GM21423 (cell line): ENCODE measurements around the gene APOL6.
"Not testable (repeated sequence)": the region's sequence is repeated elsewhere in the genome, so short reads cannot be mapped to it uniquely, and the experiment has no call there.

Experiments used
- ATAC-seq: cut with Tn5 transposase; IDR thresholded peaks from one replicate; pipeline ENCODE4 v1.9.1; 2021; ENCODE audit warnings: mild to moderate bottlenecking, moderate library complexity; ENCODE audit not compliant: unreplicated experiment

Gene APOL6

GRCh38 chr22:35674335-35674734 is 26.1 kb downstream of the APOL6 start:
- no peak for ATAC-seq

- ATAC-seq, result not testable (repeated sequence)
These were observed 27.8 kb downstream of the APOL6 start for GRCh38 chr22:35676065-35676464.

DNA sequence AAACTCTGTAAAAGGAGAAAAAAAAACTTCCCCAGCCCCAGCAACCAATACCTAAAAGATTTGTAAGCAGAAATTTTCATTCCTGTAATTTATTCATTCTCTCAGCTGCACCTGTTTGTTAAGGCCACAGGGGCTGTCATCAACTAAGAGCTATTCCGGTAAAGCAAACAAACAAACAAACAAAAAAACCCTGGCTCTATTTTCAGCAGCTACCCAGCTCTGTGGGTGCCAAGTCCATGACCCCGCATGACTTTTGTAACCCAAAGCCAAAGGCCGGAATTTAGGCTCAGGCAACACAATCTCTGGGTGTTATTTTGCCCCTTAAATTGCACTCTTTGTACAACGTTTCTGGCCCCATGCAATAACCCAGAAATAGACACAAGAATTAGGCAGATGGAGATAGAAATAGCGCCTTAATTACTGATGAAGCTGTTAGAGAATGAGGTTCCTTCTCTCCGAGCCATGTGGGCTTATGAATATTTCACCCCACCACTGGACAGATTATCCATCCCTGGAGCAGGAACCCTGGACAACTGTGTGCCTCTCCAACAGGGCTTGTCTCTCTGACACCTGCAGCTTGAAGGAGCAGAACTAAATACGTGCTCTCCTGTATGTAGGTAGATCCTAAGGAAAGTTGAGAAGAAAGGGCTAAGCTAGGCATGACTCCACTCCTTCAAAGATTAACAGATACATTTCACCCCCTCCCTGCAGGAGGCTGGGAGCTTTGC is 29.4 kb downstream of the APOL6 start:
- ATAC-seq, result no peak

DNA sequence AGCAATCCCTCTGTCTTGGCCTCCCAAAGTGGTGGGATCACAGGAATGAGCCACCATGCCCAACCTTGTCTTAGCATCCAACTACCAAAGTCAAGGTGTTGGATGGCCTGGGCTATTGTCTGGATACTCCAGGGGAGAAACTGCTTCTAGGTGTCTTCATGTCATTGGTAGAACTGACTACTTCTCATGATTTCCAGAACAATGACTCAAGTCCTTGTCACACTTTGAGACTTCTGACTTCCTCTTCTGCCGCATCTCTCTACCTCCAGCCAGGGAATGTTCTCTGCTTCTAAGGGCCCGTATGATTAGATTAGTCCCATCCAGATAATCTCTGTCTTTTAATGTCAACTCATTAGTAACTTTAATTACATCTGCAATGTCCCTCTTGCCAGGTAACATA is 30.6 kb downstream of the APOL6 start:
- ATAC-seq, result no peak

- not testable (repeated sequence) for ATAC-seq
These were observed 31.2 kb downstream of the APOL6 start for GRCh38 chr22:35679492-35679891.

GRCh38 chr22:35681454-35682052 is 33.3 kb downstream of the APOL6 start:
- ATAC-seq, result no peak

DNA sequence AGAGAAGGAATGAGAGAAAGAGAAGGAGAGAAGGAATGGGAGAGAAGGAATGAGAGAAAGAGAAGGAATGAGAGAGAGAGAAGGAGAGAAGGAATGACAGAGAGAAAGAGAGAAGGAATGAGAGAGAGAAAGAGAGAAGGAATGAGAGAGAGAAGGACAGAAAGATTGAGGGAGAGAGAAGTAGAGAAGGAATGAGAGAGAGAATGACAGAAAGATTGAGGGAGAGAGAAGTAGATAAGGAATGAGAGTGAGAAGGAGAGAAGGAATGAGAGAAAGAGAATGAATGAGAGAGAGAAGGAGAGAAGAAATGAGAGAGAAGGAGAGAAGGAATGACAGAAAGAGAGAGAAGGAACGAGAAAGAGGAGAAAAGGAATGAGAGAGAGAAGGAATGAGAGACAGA is 35.3 kb downstream of the APOL6 start:
- ATAC-seq, result no peak

DNA sequence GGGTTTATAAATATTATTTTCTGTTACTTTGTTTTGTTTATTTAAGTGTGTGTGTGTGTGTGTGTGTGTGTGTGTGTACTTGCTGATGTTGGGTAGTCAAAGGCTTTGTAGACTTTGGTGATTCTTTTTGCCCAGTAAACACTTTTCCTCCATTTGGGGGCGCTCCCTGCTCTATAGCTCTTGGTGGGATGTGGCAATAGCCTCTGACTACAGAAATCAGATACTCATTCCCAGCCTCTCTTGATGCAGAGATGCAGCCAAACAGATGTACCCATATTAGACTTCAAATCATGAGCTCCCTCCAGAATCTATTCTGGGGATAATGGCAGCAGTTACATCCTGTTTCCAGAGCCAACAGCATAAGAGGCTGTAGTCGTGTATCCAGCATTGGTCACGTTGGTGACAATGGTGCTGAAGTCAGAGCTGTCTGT is 36.0 kb downstream of the APOL6 start:
- no peak for ATAC-seq

- ATAC-seq, result no peak
These were observed 36.5 kb downstream of the APOL6 start for GRCh38 chr22:35684732-35685131.

- no peak for ATAC-seq
These were observed 37.5 kb downstream of the APOL6 start for GRCh38 chr22:35685731-35686130.

DNA sequence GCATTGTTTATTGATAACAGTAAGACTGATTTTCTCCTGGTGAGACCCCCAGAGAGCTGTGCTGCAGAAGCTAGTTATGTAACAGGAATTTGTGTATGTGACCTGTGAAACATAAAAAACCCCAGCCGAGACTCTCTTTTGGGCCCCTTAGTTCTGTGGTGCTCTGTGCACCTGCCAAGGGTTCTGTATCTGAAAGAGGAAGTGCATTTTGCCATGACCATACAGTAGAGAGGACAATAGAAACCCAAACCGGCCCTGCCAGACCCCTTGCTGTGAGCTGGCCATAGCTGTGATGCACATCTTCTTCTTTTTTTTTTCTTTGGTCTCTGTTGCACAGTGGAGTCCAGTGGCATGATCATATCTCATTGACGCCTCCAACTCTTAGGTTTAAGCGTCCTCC is 38.1 kb downstream of the APOL6 start:
- no peak for ATAC-seq

- ATAC-seq, result no peak
These were observed 39.2 kb downstream of the APOL6 start for GRCh38 chr22:35687461-35687860.

- no peak for ATAC-seq
These were observed 40.8 kb downstream of the APOL6 start for GRCh38 chr22:35688913-35689675.

DNA sequence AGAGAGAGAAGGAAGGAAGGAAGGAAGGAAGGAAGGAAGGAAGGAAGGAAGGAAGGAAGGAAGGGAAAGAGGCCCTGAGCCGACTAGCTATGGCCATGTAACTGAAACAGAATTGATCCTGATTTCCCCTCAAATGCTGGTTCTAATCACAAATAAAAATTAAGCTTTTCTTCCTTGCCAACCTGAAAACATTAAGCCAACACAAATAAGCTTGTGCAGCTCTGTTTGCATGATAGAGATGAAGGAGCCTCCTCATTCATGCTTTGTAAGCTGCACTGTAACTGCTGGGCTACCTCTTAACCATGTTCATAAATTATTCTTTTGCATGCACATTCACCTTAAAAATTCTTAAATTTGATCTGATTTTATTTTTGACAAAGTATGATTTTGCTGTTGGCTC is 41.8 kb downstream of the APOL6 start:
- ATAC-seq, result no peak

- ATAC-seq, result no peak
These were observed 47.0 kb downstream of the APOL6 start for GRCh38 chr22:35695202-35695601.

- ATAC-seq, result no peak
These were observed 48.9 kb downstream of the APOL6 start for GRCh38 chr22:35697142-35697541.

GRCh38 chr22:35699852-35700251 is 51.6 kb downstream of the APOL6 start:
- ATAC-seq, result not testable (repeated sequence)

GRCh38 chr22:35703861-35704584 is 55.8 kb downstream of the APOL6 start:
- no peak for ATAC-seq

DNA sequence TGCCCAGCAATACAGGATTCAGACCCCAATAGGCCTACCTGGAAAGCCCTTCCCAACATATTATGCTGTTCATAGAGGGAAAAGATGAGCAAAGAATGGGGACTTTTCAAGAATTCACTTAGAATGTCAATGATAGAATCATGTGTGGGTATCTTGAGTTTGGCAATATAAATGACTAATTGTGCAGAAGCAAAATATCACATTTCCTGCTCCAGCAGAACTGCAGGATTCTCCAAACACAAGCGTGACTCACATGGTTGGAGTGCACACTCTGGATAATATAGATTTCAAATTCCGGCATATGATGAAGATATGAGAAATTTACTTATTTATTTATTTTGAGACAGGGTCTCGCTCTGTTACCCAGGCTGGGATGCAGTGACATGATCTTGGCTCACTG is 56.9 kb downstream of the APOL6 start:
- no peak for ATAC-seq

DNA sequence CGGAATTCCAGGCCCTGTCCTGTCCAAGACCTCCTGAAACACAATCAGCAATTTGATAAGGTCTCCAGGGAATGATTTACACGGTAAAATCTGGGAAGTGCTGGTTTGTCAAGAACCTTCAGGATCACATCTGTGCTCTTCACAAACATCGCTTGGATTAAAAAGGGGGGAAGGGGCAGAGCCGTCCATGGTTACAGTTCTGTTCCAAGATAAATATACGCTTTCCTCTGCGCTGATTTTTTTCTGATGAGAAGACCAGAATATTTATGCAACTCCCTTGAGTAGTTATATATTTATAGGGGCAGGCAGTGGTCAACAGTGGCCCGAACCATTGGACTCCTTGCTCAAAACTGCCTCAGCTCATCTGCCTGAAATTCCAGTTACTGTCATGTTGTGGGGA is 60.2 kb downstream of the APOL6 start:
- no peak for ATAC-seq

GRCh38 chr22:35708917-35709316 is 60.7 kb downstream of the APOL6 start:
- ATAC-seq, result no peak
